ENCODE results near the gene KIAA1328. TPM values are rescaled to one million over a fixed set of nuclear protein-coding genes. Genes with fewer than 3 reads are reported as not detected.
A peak's percentile ranks its signal among the peaks of the same experiment; 100 is the strongest.

The KIAA1328 gene
- total and polyA plus RNA-seq, 9 of the 15 experiments (the other 6 are each of a cell fraction or from before 2014, with no cell fraction given), result 4.0 to 8.6 (median 7.4) TPM

- TF ChIP-seq NRF1 (conservative IDR thresholded peaks at IDR 0.05 in 1 of 2, IDR thresholded peaks at IDR 0.05 in 1 of 2), result no peak
- TF ChIP-seq ZFP36 (IDR thresholded peaks at IDR 0.05; ENCODE audit: low read depth, low read length, partially characterized antibody), result no peak
- TF ChIP-seq ZNF316 (IDR thresholded peaks at IDR 0.05), result peak; percentile 62
- no peak for TF ChIP-seq TRIM25 (IDR thresholded peaks at IDR 0.05; ENCODE audit: borderline replicate concordance)
- TF ChIP-seq SMARCA5 (IDR thresholded peaks at IDR 0.05), result no peak
- no peak for TF ChIP-seq BDP1 (IDR thresholded peaks at IDR 0.05; ENCODE audit: insufficient read depth, insufficient read length)
- TF ChIP-seq MAFG (tag; conservative IDR thresholded peaks at IDR 0.05), result 0 out of 2 replicates have a peak, but pooled peaks have one; percentile 7
- no peak for TF ChIP-seq KHSRP (IDR thresholded peaks at IDR 0.05)
- no peak for TF ChIP-seq ZNF695 (CRISPR knock-in tag; IDR thresholded peaks at IDR 0.05)
- TF ChIP-seq POLR2AphosphoS5 (IDR thresholded peaks at IDR 0.05; ENCODE audit: control insufficient read depth, insufficient read depth, low read depth, low read length), result no peak
- no peak for TF ChIP-seq IRF2 (CRISPR knock-in tag; IDR thresholded peaks at IDR 0.05)
- no peak for TF ChIP-seq RBM14 (IDR thresholded peaks at IDR 0.05; ENCODE audit: borderline replicate concordance, insufficient read depth, low read depth, low read length)
- TF ChIP-seq ZNF431 (CRISPR knock-in tag; IDR thresholded peaks at IDR 0.05), result no peak
- TF ChIP-seq ZNF232 (CRISPR knock-in tag; IDR thresholded peaks at IDR 0.05), result no peak
- TF ChIP-seq FOXJ3 (CRISPR knock-in tag; IDR thresholded peaks at IDR 0.05), result no peak
- TF ChIP-seq ZNF609 (CRISPR knock-in tag; IDR thresholded peaks at IDR 0.05; ENCODE audit: borderline replicate concordance), result no peak
- TF ChIP-seq MAFF (IDR thresholded peaks at IDR 0.05; ENCODE audit: low read length), result peak; percentile 38; the same call in 1 of the 2 replicates
- no peak for TF ChIP-seq TOE1 (IDR thresholded peaks at IDR 0.05; ENCODE audit: borderline replicate concordance)
- no peak for TF ChIP-seq TOE1 (CRISPR knock-in tag; IDR thresholded peaks at IDR 0.05; ENCODE audit: borderline replicate concordance, low read depth)
Measured at GRCh38 chr18:36849288-36850006, 20.5 kb downstream of the KIAA1328 start (continued).

Measured in K562 (cell line).